GM12878 (cell line): ENCODE results near the gene KCNH6. TPM values are rescaled to one million over a fixed set of nuclear protein-coding genes. Genes with fewer than 3 reads are reported as not detected.

ENCODE experiments used
- ATAC-seq: fragments of 200-7000 bp; cut with Tn5 transposase; 3 replicates; pipeline ENCODE4 v1.9.1; 2020; ENCODE audit warnings: mild to moderate bottlenecking, moderate library complexity
- BruUV-seq: library from RNA; stranded (reverse); fragments of 400-500 nt; replicated peaks from 2 replicates; lab custom pipeline; 2021; lab: Mats Ljungman, UMichigan
- CTCF ChIA-PET: fragments of 300-600 bp; sonication (Branson Sonifier 250); formaldehyde crosslinking; extraction: SDS; loops from one replicate; lab custom pipeline; 2021; ENCODE audit warnings: inconsistent platforms; lab: Yijun Ruan, JAX
- POLR2A ChIA-PET: fragments of 350-600 bp; formaldehyde crosslinking; extraction: SDS; loops from one replicate; lab custom pipeline; 2021; ENCODE audit warnings: inconsistent platforms; lab: Charles Lee
- RAD21 ChIA-PET: fragments of 300-600 bp; sonication (Branson Sonifier 250); formaldehyde crosslinking; loops from one replicate; lab custom pipeline; 2023; ENCODE audit warnings: antibody characterized with exemption; ENCODE audit not compliant: unreplicated experiment; lab: Charles Lee
- SMC1A ChIA-PET: fragments of 300-600 bp; sonication (Branson Sonifier 250); formaldehyde crosslinking; loops from one replicate; lab custom pipeline; 2023; ENCODE audit not compliant: unreplicated experiment, uncharacterized antibody; lab: Charles Lee
- DNase-seq: peaks from one replicate; pipeline ENCODE4 v3.0.0-alpha.2; 2011; ENCODE audit warnings: low read depth, low spot score
- FAIRE-seq: peaks from 3 replicates; lab custom pipeline; 2011; peaks lifted over from hg19 to GRCh38; lab: Jason Lieb, UNC
- H2AFZ ChIP-seq: 2 replicates; pipeline ENCODE4 v1.6.0; 2011; ENCODE audit warnings: low read depth, low read length, control low read depth; ENCODE audit not compliant: control insufficient read depth
- H3K27ac ChIP-seq: 2 replicates; pipeline ENCODE4 v1.5.1; 2011; ENCODE audit warnings: control low read depth; ENCODE audit not compliant: control insufficient read depth, insufficient read depth
- H3K27me3 ChIP-seq, 2 experiments: replicated peaks in 1 of 2; 2 replicates each; pipeline versions ENCODE4 v1.6.0 to v1.6.1; 2011; ENCODE audit warnings: low read length in 1 of 2; ENCODE audit not compliant: control insufficient read depth in 2 of 2, insufficient read depth in 2 of 2
- H3K36me3 ChIP-seq, 2 experiments: 2 replicates each; pipeline ENCODE4 v1.5.1; 2011; ENCODE audit warnings: low read length in 1 of 2; ENCODE audit not compliant: control insufficient read depth in 2 of 2, insufficient read depth in 2 of 2
- H3K4me1 ChIP-seq: 2 replicates; pipeline ENCODE4 v1.6.1; 2011; ENCODE audit warnings: mild to moderate bottlenecking, low read length, moderate library complexity, mixed read lengths; ENCODE audit not compliant: control insufficient read depth, insufficient read depth
- H3K4me2 ChIP-seq: 2 replicates; pipeline ENCODE4 v1.6.0; 2011; ENCODE audit warnings: control low read depth; ENCODE audit not compliant: control insufficient read depth, insufficient read depth
- H3K4me3 ChIP-seq: fragments of 200-600 bp; sonication (generic); 2 replicates; pipeline ENCODE4 v1.5.1; 2016
- H3K79me2 ChIP-seq: 2 replicates; pipeline ENCODE4 v1.6.0; 2011; ENCODE audit warnings: low read length; ENCODE audit not compliant: control insufficient read depth, insufficient read depth
- H3K9ac ChIP-seq: 2 replicates; pipeline ENCODE4 v1.8.0; 2011; ENCODE audit warnings: low read length, control low read depth, mixed read lengths; ENCODE audit not compliant: control insufficient read depth, insufficient read depth
- H3K9me3 ChIP-seq: replicated peaks from 3 replicates; pipeline ENCODE4 v1.5.1; 2011; ENCODE audit warnings: mild to moderate bottlenecking, low read length; ENCODE audit not compliant: control insufficient read depth, insufficient read depth
- H4K20me1 ChIP-seq: 2 replicates; pipeline ENCODE4 v1.6.0; 2011; ENCODE audit not compliant: control insufficient read depth, insufficient read depth
- CBFB ChIP-seq: IDR thresholded peaks from 2 replicates; pipeline ENCODE4 v1.6.1; 2016; ENCODE audit warnings: antibody characterized with exemption, low read depth
- CREM ChIP-seq: IDR thresholded peaks from 2 replicates; pipeline ENCODE4 v1.6.1; 2014; ENCODE audit warnings: antibody characterized with exemption, low read depth
- DPF2 ChIP-seq: fragments of 450-650 bp; IDR thresholded peaks from 2 replicates; pipeline ENCODE4 v1.6.1; 2017; ENCODE audit warnings: mild to moderate bottlenecking
- EP300 ChIP-seq, 2 experiments: fragments of 150-350 bp in 1 of 2; IDR thresholded peaks; 2 replicates each; pipeline ENCODE4 v1.6.1; 2011 to 2012; ENCODE audit warnings: low read depth in 2 of 2, low read length in 2 of 2, borderline replicate concordance in 1 of 2, improper control_type of control experiment in 1 of 2, inconsistent platforms in 1 of 2; ENCODE audit not compliant: control insufficient read depth in 1 of 2
- MXI1 ChIP-seq: fragments of 150-350 bp; IDR thresholded peaks from 2 replicates; pipeline ENCODE4 v1.6.1; 2011; ENCODE audit warnings: low read depth, mild to moderate bottlenecking, inconsistent platforms, low read length, improper control_type of control experiment
- RCOR1 ChIP-seq: conservative IDR thresholded peaks from 2 replicates; pipeline ENCODE4 v1.6.1; 2012; ENCODE audit warnings: low read depth, low read length, improper control_type of control experiment
- RFX5 ChIP-seq: IDR thresholded peaks from 2 replicates; pipeline ENCODE4 v1.6.1; 2011; ENCODE audit warnings: low read depth, low read length, improper control_type of control experiment
- SMC3 ChIP-seq: IDR thresholded peaks from 2 replicates; pipeline ENCODE4 v1.6.1; 2011; ENCODE audit warnings: low read length, improper control_type of control experiment, borderline replicate concordance
- TCF3 ChIP-seq: IDR thresholded peaks from 2 replicates; pipeline ENCODE4 v1.6.1; 2012; ENCODE audit warnings: low read depth, mild to moderate bottlenecking, low read length, borderline replicate concordance; ENCODE audit not compliant: insufficient read depth
- ZZZ3 ChIP-seq: IDR thresholded peaks from 2 replicates; pipeline ENCODE4 v1.6.1; 2011; ENCODE audit warnings: low read depth; ENCODE audit not compliant: control insufficient read depth, insufficient read length
- WGBS: methylation state at CpG from one replicate; pipeline ENCODE4 v1.1.6; 2016; ENCODE audit warnings: low lambda C conversion rate; ENCODE audit not compliant: insufficient replicate concordance, insufficient coverage; ENCODE audit errors: missing lambda C conversion rate; 5-methylcytosine and 5-hydroxymethylcytosine counted together
- in situ Hi-C: fragments of 300-500 bp; cut with MboI; formaldehyde crosslinking; loops from 9 replicates; pipeline ENCODE4 v1.14.3; 2018; ENCODE audit warnings: mixed read lengths
- intact Hi-C: fragments of 100-400 bp; cut with micrococcal nuclease; formaldehyde crosslinking; loops from one replicate; pipeline ENCODE4 v1.14.2; 2022; ENCODE audit not compliant: unreplicated experiment
- polyA plus RNA-seq, 11 experiments: library from polyadenylated mRNA; depleted of rRNA in 4 of 11; unstranded in 6 of 11; stranded (reverse) in 5 of 11; fragments of >200 nt; fragmentation: Nextera tagmentation in 4 of 11; fragmentation: Illumina TruSeq in 1 of 11; extraction: Ambion mirVana in 4 of 11; extraction: Trizol in 1 of 11; gene quantifications; 1 replicate in 1 of 11; 2 replicates in 10 of 11; pipeline versions ENCODE4 v1.2.1 to v1.2.3, GENCODE V29; 2011 to 2016; ENCODE audit warnings: inconsistent platforms in 2 of 11, missing spikeins in 2 of 11, low read depth in 1 of 11
- total RNA-seq, 4 experiments: library from RNA; depleted of rRNA in 3 of 4; stranded (reverse); fragments of >200 nt in 3 of 4; fragmentation: Illumina TruSeq in 1 of 4; extraction: Trizol in 1 of 4; gene quantifications; 2 replicates each; pipeline versions ENCODE4 v1.2.1 to v1.2.3, GENCODE V29; 2013 to 2021
- TF ChIP-seq, protein P1 (sequence below): fragments of 450-650 bp; conservative IDR thresholded peaks from 2 replicates; pipeline ENCODE4 v1.6.1; 2017; ENCODE audit warnings: mild to moderate bottlenecking, moderate library complexity

The KCNH6 gene
- total and polyA plus RNA-seq, 10 of the 15 experiments (the other 5 are each of a cell fraction or from before 2014, with no cell fraction given): not detected

DNA sequence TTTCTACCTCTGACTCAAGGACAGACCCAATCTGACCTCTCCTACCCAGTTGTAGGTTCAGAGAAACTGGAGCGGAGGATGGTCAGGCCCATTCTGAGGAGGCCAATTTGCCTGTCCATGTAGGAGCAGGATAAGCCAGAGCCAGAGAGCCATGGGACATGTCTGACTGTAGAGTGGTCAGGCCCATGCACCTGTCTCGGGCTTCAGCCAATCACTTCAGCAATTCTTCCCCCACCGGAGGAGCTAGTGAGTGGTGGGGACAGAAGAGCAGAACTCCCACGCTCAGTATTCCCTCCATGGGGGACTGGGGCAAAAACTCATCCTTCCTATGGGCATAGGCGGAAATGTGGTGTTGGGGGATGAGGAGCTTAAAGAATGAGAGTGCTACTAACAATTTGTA lies 41.4 kb downstream of the KCNH6 start (continued):
- TF ChIP-seq EP300 (IDR thresholded peaks at IDR 0.05; ENCODE audit: borderline replicate concordance in 1 of 2, control insufficient read depth in 1 of 2, low read depth in 2 of 2, low read length in 2 of 2): no peak
- no peak for TF ChIP-seq ZZZ3
- no peak for TF ChIP-seq RFX5
- TF ChIP-seq MXI1: no peak

DNA sequence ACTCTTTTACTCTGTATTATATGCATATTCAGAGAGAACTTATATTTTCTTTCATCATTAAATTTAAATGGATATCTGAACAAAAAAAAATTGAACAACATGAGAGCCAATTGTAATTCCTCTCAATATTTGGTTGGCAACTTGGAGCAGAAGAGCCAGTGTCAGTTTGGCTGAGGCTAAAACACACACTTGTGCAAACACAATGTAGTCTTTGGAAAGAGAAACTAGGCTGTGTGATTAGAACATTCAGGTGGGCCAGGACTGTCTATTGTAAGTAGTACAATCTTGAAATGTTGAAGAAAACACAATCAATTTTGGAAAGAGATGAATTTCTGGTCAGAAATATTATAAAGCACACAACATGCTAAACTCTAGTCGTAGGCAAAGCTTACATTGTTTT lies 44.1 kb downstream of the KCNH6 start:
- BruUV-seq: no TSS peak
- H3K4me1 ChIP-seq: no peaks in the 10 kb centered on the region

More for the DNA sequence above, 44.1 kb downstream of the KCNH6 start:
- Histone ChIP-seq H3K4me3 (no peak overlapping the region), H3K36me3 (peaks cover 0 to 2% of the 10 kb centered on the region in 2 experiments; a peak in 2 of 4 replicates), H4K20me1 (peaks cover 2% of the 10 kb centered on the region), H3K4me2 (no peak overlapping the region), H2AFZ (no peak overlapping the region), H3K9me3 (no peaks in the 10 kb centered on the region), H3K27me3 (no peaks in the 10 kb centered on the region), H3K9ac (no peak overlapping the region), H3K27ac (no peak overlapping the region)
- DNase-seq: no peak
- intact Hi-C loops: no loop called here
- WGBS: 92% methylated on average over 1 of the region's 1 CpG
- no peak for FAIRE-seq
- SMC1A ChIA-PET: no interaction called here
- TF ChIP-seq CREM (no peak), TCF3 (no peak), DPF2 (no peak), RCOR1 (no peak), CBFB (no peak), SMC3 (no peak)
- TF ChIP-seq, protein P1, sequence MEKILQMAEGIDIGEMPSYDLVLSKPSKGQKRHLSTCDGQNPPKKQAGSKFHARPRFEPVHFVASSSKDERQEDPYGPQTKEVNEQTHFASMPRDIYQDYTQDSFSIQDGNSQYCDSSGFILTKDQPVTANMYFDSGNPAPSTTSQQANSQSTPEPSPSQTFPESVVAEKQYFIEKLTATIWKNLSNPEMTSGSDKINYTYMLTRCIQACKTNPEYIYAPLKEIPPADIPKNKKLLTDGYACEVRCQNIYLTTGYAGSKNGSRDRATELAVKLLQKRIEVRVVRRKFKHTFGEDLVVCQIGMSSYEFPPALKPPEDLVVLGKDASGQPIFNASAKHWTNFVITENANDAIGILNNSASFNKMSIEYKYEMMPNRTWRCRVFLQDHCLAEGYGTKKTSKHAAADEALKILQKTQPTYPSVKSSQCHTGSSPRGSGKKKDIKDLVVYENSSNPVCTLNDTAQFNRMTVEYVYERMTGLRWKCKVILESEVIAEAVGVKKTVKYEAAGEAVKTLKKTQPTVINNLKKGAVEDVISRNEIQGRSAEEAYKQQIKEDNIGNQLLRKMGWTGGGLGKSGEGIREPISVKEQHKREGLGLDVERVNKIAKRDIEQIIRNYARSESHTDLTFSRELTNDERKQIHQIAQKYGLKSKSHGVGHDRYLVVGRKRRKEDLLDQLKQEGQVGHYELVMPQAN: no peak
- TF ChIP-seq, all 136 proteins: peak for 0
- POLR2A ChIA-PET: no interaction called here
- peaks cover 45% of the 10 kb centered on the region for H3K79me2 ChIP-seq
- CTCF ChIA-PET: interaction anchor here (0.7 kb wide), 1 partner anchor 267 kb away, joined by 3 read pairs; no protein-coding TSS in a partner anchor
- RAD21 ChIA-PET: no interaction called here
- no peak for ATAC-seq
- in situ Hi-C loops: no loop called here
